GM12878 (cell line): ENCODE results near the gene KICS2. TPM values are rescaled to one million over a fixed set of nuclear protein-coding genes. Genes with fewer than 3 reads are reported as not detected.

Source experiments
- ATAC-seq: fragments of 200-7000 bp; cut with Tn5 transposase; 3 replicates; pipeline ENCODE4 v1.9.1; 2020; ENCODE audit warnings: mild to moderate bottlenecking, moderate library complexity
- BruUV-seq: library from RNA; stranded (reverse); fragments of 400-500 nt; replicated peaks from 2 replicates; lab custom pipeline; 2021; lab: Mats Ljungman, UMichigan
- CTCF ChIA-PET: fragments of 300-600 bp; sonication (Branson Sonifier 250); formaldehyde crosslinking; extraction: SDS; loops from one replicate; lab custom pipeline; 2021; ENCODE audit warnings: inconsistent platforms; lab: Yijun Ruan, JAX
- POLR2A ChIA-PET: fragments of 350-600 bp; formaldehyde crosslinking; extraction: SDS; loops from one replicate; lab custom pipeline; 2021; ENCODE audit warnings: inconsistent platforms; lab: Charles Lee
- RAD21 ChIA-PET: fragments of 300-600 bp; sonication (Branson Sonifier 250); formaldehyde crosslinking; loops from one replicate; lab custom pipeline; 2023; ENCODE audit warnings: antibody characterized with exemption; ENCODE audit not compliant: unreplicated experiment; lab: Charles Lee
- SMC1A ChIA-PET: fragments of 300-600 bp; sonication (Branson Sonifier 250); formaldehyde crosslinking; loops from one replicate; lab custom pipeline; 2023; ENCODE audit not compliant: unreplicated experiment, uncharacterized antibody; lab: Charles Lee
- DNase-seq: peaks from one replicate; pipeline ENCODE4 v3.0.0-alpha.2; 2011; ENCODE audit warnings: low read depth, low spot score
- FAIRE-seq: peaks from 3 replicates; lab custom pipeline; 2011; peaks lifted over from hg19 to GRCh38; lab: Jason Lieb, UNC
- H2AFZ ChIP-seq: 2 replicates; pipeline ENCODE4 v1.6.0; 2011; ENCODE audit warnings: low read depth, low read length, control low read depth; ENCODE audit not compliant: control insufficient read depth
- H3K27ac ChIP-seq: 2 replicates; pipeline ENCODE4 v1.5.1; 2011; ENCODE audit warnings: control low read depth; ENCODE audit not compliant: control insufficient read depth, insufficient read depth
- H3K27me3 ChIP-seq, 2 experiments: replicated peaks in 1 of 2; 2 replicates each; pipeline versions ENCODE4 v1.6.0 to v1.6.1; 2011; ENCODE audit warnings: low read length in 1 of 2; ENCODE audit not compliant: control insufficient read depth in 2 of 2, insufficient read depth in 2 of 2
- H3K36me3 ChIP-seq, 2 experiments: 2 replicates each; pipeline ENCODE4 v1.5.1; 2011; ENCODE audit warnings: low read length in 1 of 2; ENCODE audit not compliant: control insufficient read depth in 2 of 2, insufficient read depth in 2 of 2
- H3K4me1 ChIP-seq: 2 replicates; pipeline ENCODE4 v1.6.1; 2011; ENCODE audit warnings: mild to moderate bottlenecking, low read length, moderate library complexity, mixed read lengths; ENCODE audit not compliant: control insufficient read depth, insufficient read depth
- H3K4me2 ChIP-seq: 2 replicates; pipeline ENCODE4 v1.6.0; 2011; ENCODE audit warnings: control low read depth; ENCODE audit not compliant: control insufficient read depth, insufficient read depth
- H3K4me3 ChIP-seq: fragments of 200-600 bp; sonication (generic); 2 replicates; pipeline ENCODE4 v1.5.1; 2016
- H3K79me2 ChIP-seq: 2 replicates; pipeline ENCODE4 v1.6.0; 2011; ENCODE audit warnings: low read length; ENCODE audit not compliant: control insufficient read depth, insufficient read depth
- H3K9ac ChIP-seq: 2 replicates; pipeline ENCODE4 v1.8.0; 2011; ENCODE audit warnings: low read length, control low read depth, mixed read lengths; ENCODE audit not compliant: control insufficient read depth, insufficient read depth
- H3K9me3 ChIP-seq: replicated peaks from 3 replicates; pipeline ENCODE4 v1.5.1; 2011; ENCODE audit warnings: mild to moderate bottlenecking, low read length; ENCODE audit not compliant: control insufficient read depth, insufficient read depth
- H4K20me1 ChIP-seq: 2 replicates; pipeline ENCODE4 v1.6.0; 2011; ENCODE audit not compliant: control insufficient read depth, insufficient read depth
- BCL11A ChIP-seq: IDR thresholded peaks from 2 replicates; pipeline ENCODE4 v1.6.1; 2011; ENCODE audit warnings: low read depth, low read length
- BMI1 ChIP-seq: fragments of 450-650 bp; IDR thresholded peaks from 2 replicates; pipeline ENCODE4 v1.6.1; 2016; ENCODE audit warnings: mild to moderate bottlenecking, moderate library complexity, borderline replicate concordance
- CREM ChIP-seq: IDR thresholded peaks from 2 replicates; pipeline ENCODE4 v1.6.1; 2014; ENCODE audit warnings: antibody characterized with exemption, low read depth
- FOS ChIP-seq: IDR thresholded peaks from 3 replicates; pipeline ENCODE4 v1.6.1; 2011; ENCODE audit warnings: borderline replicate concordance; ENCODE audit not compliant: insufficient read length; ENCODE audit errors: extremely low read depth
- HCFC1 ChIP-seq: fragments of 150-350 bp; IDR thresholded peaks from 2 replicates; pipeline ENCODE4 v1.6.1; 2014; ENCODE audit warnings: low read length
- HDGF ChIP-seq: fragments of 450-650 bp; IDR thresholded peaks from 2 replicates; pipeline ENCODE4 v1.6.1; 2016; ENCODE audit warnings: antibody characterized with exemption
- MXI1 ChIP-seq: fragments of 150-350 bp; IDR thresholded peaks from 2 replicates; pipeline ENCODE4 v1.6.1; 2011; ENCODE audit warnings: low read depth, mild to moderate bottlenecking, inconsistent platforms, low read length, improper control_type of control experiment
- NFYB ChIP-seq: IDR thresholded peaks from 2 replicates; pipeline ENCODE4 v1.6.1; 2011; ENCODE audit warnings: low read depth, mild to moderate bottlenecking, low read length, improper control_type of control experiment, moderate library complexity; ENCODE audit not compliant: insufficient read depth
- PML ChIP-seq: IDR thresholded peaks from 2 replicates; pipeline ENCODE4 v1.6.1; 2012; ENCODE audit warnings: low read length, inconsistent platforms
- PRDM15 ChIP-seq: fragments of 450-650 bp; formaldehyde crosslinking; IDR thresholded peaks from 2 replicates; pipeline ENCODE4 v1.4.0; 2020; ENCODE audit warnings: mild to moderate bottlenecking, moderate library complexity
- USF2 ChIP-seq: IDR thresholded peaks from 2 replicates; pipeline ENCODE4 v1.6.1; 2011; ENCODE audit warnings: low read depth, low read length, improper control_type of control experiment, borderline replicate concordance
- ZNF384 ChIP-seq: IDR thresholded peaks from 2 replicates; pipeline ENCODE4 v1.6.1; 2012; ENCODE audit warnings: low read depth, mild to moderate bottlenecking, low read length, improper control_type of control experiment, borderline replicate concordance
- WGBS: methylation state at CpG from one replicate; pipeline ENCODE4 v1.1.6; 2016; ENCODE audit warnings: low lambda C conversion rate; ENCODE audit not compliant: insufficient replicate concordance, insufficient coverage; ENCODE audit errors: missing lambda C conversion rate; 5-methylcytosine and 5-hydroxymethylcytosine counted together
- in situ Hi-C: fragments of 300-500 bp; cut with MboI; formaldehyde crosslinking; loops from 9 replicates; pipeline ENCODE4 v1.14.3; 2018; ENCODE audit warnings: mixed read lengths
- intact Hi-C: fragments of 100-400 bp; cut with micrococcal nuclease; formaldehyde crosslinking; loops from one replicate; pipeline ENCODE4 v1.14.2; 2022; ENCODE audit not compliant: unreplicated experiment
- polyA plus RNA-seq, 11 experiments: library from polyadenylated mRNA; depleted of rRNA in 4 of 11; unstranded in 6 of 11; stranded (reverse) in 5 of 11; fragments of >200 nt; fragmentation: Nextera tagmentation in 4 of 11; fragmentation: Illumina TruSeq in 1 of 11; extraction: Ambion mirVana in 4 of 11; extraction: Trizol in 1 of 11; gene quantifications; 1 replicate in 1 of 11; 2 replicates in 10 of 11; pipeline versions ENCODE4 v1.2.1 to v1.2.3, GENCODE V29; 2011 to 2016; ENCODE audit warnings: inconsistent platforms in 2 of 11, missing spikeins in 2 of 11, low read depth in 1 of 11
- total RNA-seq, 4 experiments: library from RNA; depleted of rRNA in 3 of 4; stranded (reverse); fragments of >200 nt in 3 of 4; fragmentation: Illumina TruSeq in 1 of 4; extraction: Trizol in 1 of 4; gene quantifications; 2 replicates each; pipeline versions ENCODE4 v1.2.1 to v1.2.3, GENCODE V29; 2013 to 2021

Gene KICS2
- total and polyA plus RNA-seq, 10 of the 15 experiments (the other 5 are each of a cell fraction or from before 2014, with no cell fraction given), result 3.9 to 13.1 (median 9.5) TPM

- Histone ChIP-seq H3K4me2 (no peak overlapping the region), H3K27ac (no peak overlapping the region), H3K36me3 (no peaks in the 10 kb centered on the region), H3K4me3 (no peak overlapping the region), H3K4me1 (no peaks in the 10 kb centered on the region), H3K79me2 (no peaks in the 10 kb centered on the region), H4K20me1 (no peaks in the 10 kb centered on the region), H3K27me3 (0 out of 4 replicates have a peak, but pooled peaks cover 0 to 5% of the 10 kb centered on the region in 2 experiments), H3K9me3 (no peaks in the 10 kb centered on the region), H3K9ac (no peak overlapping the region), H2AFZ (no peak overlapping the region)
- FAIRE-seq (no peak), DNase-seq (no peak), ATAC-seq (no peak)
- SMC1A ChIA-PET, result interaction anchor here (1.0 kb wide), 1 partner anchor 15 kb away, joined by 3 read pairs; no protein-coding TSS in a partner anchor
- CTCF ChIA-PET, result interaction anchor here (1.0 kb wide), 1 partner anchor 11 kb away, joined by 3 read pairs; no protein-coding TSS in a partner anchor
- intact Hi-C loops (no loop called here), in situ Hi-C loops (no loop called here)
- TF ChIP-seq FOS (no peak), HDGF (no peak), MXI1 (no peak)
- POLR2A ChIA-PET, result no interaction called here
- WGBS, result 44% methylated on average over 5 of the region's 5 CpGs
- RAD21 ChIA-PET, result no interaction called here
- no TSS peak for BruUV-seq
Measured at GRCh38 chr12:64229796-64230195, 7.7 kb upstream of the KICS2 start.

GRCh38 chr12:64229240-64229639 is 7.1 kb upstream of the KICS2 start:
- H3K9me3 ChIP-seq, result no peaks in the 10 kb centered on the region
- ChIA-PET SMC1A (interaction anchor here (1.0 kb wide), 1 partner anchor 14 kb away, joined by 3 read pairs; no protein-coding TSS in a partner anchor), RAD21 (no interaction called here), POLR2A (no interaction called here), CTCF (no interaction called here)
- 0 out of 4 replicates have a peak, but pooled peaks cover 0 to 5% of the 10 kb centered on the region in 2 experiments for H3K27me3 ChIP-seq
- H3K4me2 ChIP-seq, result no peak overlapping the region
- no peak overlapping the region for H2AFZ ChIP-seq
- no peaks in the 10 kb centered on the region for H3K4me1 ChIP-seq
- 38% methylated on average over 4 of the region's 4 CpGs for WGBS
- no peaks in the 10 kb centered on the region for H3K79me2 ChIP-seq
- no TSS peak for BruUV-seq
- H3K27ac ChIP-seq, result no peak overlapping the region
- DNase-seq, result no peak
- no peak for ATAC-seq
- no peak overlapping the region for H3K9ac ChIP-seq
- no peak overlapping the region for H3K4me3 ChIP-seq
- intact Hi-C loops, result no loop called here
- no peak for FAIRE-seq
- H3K36me3 ChIP-seq, result no peaks in the 10 kb centered on the region
- H4K20me1 ChIP-seq, result no peaks in the 10 kb centered on the region
- in situ Hi-C loops, result no loop called here
- TF ChIP-seq CREM (no peak), BCL11A (no peak), BMI1 (no peak), NFYB (no peak), USF2 (no peak), MXI1 (no peak), PRDM15 (CRISPR knock-in tag) (no peak), PML (no peak), HCFC1 (no peak), ZNF384 (no peak)
